ENCODE data around the gene MMP2.

MMP2 gene

GRCh38 chr16:55515111-55515510, 36.1 kb downstream of the MMP2 start:
- no peak overlapping the region for H3K27ac ChIP-seq
- no peak for TF ChIP-seq ZFX (IDR thresholded peaks at IDR 0.05)
- TF ChIP-seq CTCF (conservative IDR thresholded peaks at IDR 0.05), result no peak

GRCh38 chr16:55521792-55522191, 42.8 kb downstream of the MMP2 start:
- no peak for TF ChIP-seq CTCF (conservative IDR thresholded peaks at IDR 0.05)
- no peak for TF ChIP-seq ZFX (IDR thresholded peaks at IDR 0.05)
- no peak overlapping the region for H3K27ac ChIP-seq

GRCh38 chr16:55526441-55526840, 47.4 kb downstream of the MMP2 start:
- no peak overlapping the region for H3K27ac ChIP-seq
- no peak for TF ChIP-seq ZFX (IDR thresholded peaks at IDR 0.05)
- no peak for TF ChIP-seq CTCF (conservative IDR thresholded peaks at IDR 0.05)

- no peak overlapping the region for H3K27ac ChIP-seq
- TF ChIP-seq CTCF (conservative IDR thresholded peaks at IDR 0.05), result no peak
- TF ChIP-seq ZFX (IDR thresholded peaks at IDR 0.05), result no peak
Measured at GRCh38 chr16:55527885-55528284, 48.9 kb downstream of the MMP2 start.

DNA sequence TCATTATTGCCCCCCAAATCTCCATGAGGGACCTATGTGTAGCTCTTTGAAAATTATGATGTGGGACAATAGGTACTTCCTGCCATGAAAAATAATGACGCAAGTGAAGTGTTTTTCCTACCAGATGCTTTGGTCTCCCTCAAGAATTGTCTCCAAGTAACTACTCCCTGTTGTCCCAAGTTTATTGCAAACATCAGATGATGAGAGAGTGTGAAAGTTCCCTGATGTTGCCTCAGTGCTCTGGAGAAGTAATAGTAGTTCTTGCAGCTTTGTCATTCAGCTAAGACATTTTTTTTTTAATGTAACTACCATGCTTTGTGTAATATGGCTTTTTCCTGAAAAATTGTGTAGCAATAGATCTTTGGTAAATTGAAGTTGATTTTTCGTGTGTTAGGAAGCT, 50.0 kb downstream of the MMP2 start:
- no peak overlapping the region for H3K27ac ChIP-seq
- TF ChIP-seq CTCF (conservative IDR thresholded peaks at IDR 0.05) (no peak), ZFX (IDR thresholded peaks at IDR 0.05) (no peak)

GRCh38 chr16:55530316-55530856, 51.4 kb downstream of the MMP2 start:
- TF ChIP-seq ZFX (IDR thresholded peaks at IDR 0.05), result no peak
- TF ChIP-seq CTCF (conservative IDR thresholded peaks at IDR 0.05), result no peak
- H3K27ac ChIP-seq, result no peak overlapping the region

DNA sequence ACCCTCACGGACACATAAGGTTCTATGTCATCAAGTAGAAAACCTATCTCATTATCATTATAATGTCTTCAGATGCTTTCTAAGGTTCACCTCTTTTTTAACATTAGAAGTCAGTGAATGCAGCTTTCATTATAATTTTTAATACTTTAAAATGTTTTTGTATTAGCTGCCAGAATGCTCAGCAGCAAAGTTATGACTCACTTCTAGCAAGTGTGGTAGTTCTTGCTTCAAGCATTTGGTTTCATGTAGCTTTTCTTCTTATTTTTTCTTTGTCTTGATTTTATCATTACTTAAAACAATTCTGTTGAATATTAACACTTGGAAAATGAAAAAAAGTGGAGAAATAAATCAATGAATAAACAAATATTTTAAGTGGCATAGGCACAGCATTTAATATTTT, 53.2 kb downstream of the MMP2 start:
- no peak overlapping the region for H3K27ac ChIP-seq
- TF ChIP-seq CTCF (conservative IDR thresholded peaks at IDR 0.05) (no peak), ZFX (IDR thresholded peaks at IDR 0.05) (no peak)

Measured in C4-2B (cell line).